ENCODE results near the gene ATP5F1C. TPM values are rescaled to one million over a fixed set of nuclear protein-coding genes. Genes with fewer than 3 reads are reported as not detected.
"Not testable (repeated sequence)": the region's sequence is repeated elsewhere in the genome, so short reads cannot be mapped to it uniquely, and the experiment has no call there.

The ATP5F1C gene
- total RNA-seq, 4 donors from 2014 or later, result 190 to 380 (median 339) TPM

- 83 to 91% methylated on average over 8 to 10 of the region's 10 CpGs for WGBS, 2 donors
- Histone ChIP-seq H3K27ac (no peak overlapping the region), H3K36me3 (peaks cover 0 to 100% (median 13%) of the 10 kb centered on the region in 3 donors), H3K9me3 (no peaks in the 10 kb centered on the region), H3K4me1 (no peaks in the 10 kb centered on the region), H3K4me3 (no peak overlapping the region), H3K27me3 (no peaks in the 10 kb centered on the region)
- TF ChIP-seq, protein P1, sequence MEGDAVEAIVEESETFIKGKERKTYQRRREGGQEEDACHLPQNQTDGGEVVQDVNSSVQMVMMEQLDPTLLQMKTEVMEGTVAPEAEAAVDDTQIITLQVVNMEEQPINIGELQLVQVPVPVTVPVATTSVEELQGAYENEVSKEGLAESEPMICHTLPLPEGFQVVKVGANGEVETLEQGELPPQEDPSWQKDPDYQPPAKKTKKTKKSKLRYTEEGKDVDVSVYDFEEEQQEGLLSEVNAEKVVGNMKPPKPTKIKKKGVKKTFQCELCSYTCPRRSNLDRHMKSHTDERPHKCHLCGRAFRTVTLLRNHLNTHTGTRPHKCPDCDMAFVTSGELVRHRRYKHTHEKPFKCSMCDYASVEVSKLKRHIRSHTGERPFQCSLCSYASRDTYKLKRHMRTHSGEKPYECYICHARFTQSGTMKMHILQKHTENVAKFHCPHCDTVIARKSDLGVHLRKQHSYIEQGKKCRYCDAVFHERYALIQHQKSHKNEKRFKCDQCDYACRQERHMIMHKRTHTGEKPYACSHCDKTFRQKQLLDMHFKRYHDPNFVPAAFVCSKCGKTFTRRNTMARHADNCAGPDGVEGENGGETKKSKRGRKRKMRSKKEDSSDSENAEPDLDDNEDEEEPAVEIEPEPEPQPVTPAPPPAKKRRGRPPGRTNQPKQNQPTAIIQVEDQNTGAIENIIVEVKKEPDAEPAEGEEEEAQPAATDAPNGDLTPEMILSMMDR (IDR thresholded peaks at IDR 0.05), result no peak
- no peak for TF ChIP-seq POLR2A (IDR thresholded peaks at IDR 0.05)
- no peak for DNase-seq
- intact Hi-C loops (cut with DNase I), result no loop called here
Observed at GRCh38 chr10:7767209-7767608, 20.8 kb upstream of the ATP5F1C start.

DNA sequence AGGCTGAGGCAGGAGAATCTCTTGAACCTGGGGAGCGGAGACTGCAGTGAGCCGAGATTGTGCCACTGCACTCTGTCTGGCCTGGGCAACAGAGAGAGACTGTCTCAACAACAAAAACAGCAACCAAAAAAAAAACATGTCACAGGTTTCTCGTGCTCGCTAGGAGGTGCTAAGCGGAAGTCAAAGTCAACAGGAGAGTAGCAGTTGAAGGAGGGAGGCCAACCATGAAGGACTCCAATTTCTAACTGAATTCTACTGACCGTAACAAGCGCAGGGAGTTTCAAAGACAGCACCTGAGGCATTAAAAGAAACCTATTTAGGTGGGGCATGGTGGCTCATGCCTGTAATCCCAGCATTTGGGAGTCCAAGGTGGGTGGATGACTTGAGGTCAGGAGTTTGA lies 19.6 kb upstream of the ATP5F1C start:
- Histone ChIP-seq H3K36me3 (peaks cover 0 to 100% (median 13%) of the 10 kb centered on the region in 3 donors), H3K4me3 (no peak overlapping the region), H3K4me1 (no peaks in the 10 kb centered on the region), H3K9me3 (no peaks in the 10 kb centered on the region), H3K27me3 (no peaks in the 10 kb centered on the region), H3K27ac (no peak overlapping the region)
- TF ChIP-seq, protein P1 (IDR thresholded peaks at IDR 0.05), result no peak
- TF ChIP-seq POLR2A (IDR thresholded peaks at IDR 0.05), result no peak
- 95 to 99% methylated on average over 7 of the region's 7 CpGs for WGBS, 2 donors
- intact Hi-C loops (cut with DNase I), result no loop called here
- DNase-seq, result no peak

GRCh38 chr10:7773845-7774801 lies 13.9 kb upstream of the ATP5F1C start:
- DNase-seq, result no peak
- intact Hi-C loops (cut with DNase I), result no loop called here
- H3K27ac ChIP-seq, result no peak overlapping the region

DNA sequence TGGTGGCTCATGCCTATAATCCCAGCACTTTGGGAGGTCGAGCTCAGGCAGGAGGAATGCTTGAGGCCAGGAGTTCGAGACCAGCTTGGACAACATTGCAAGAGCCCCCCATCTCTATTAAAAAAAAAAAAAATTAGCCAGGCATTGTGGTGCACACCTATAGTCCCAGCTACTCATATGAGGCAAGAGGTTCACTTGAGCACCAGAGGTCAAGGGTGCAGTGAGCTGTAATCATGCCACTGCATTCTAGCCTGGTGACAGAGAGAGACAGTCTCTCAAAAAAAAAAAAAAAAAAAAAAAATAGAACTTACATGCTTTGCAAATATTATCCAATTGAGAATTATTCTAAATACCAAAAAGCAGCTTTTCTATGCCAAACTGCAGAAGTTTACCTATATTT lies 11.2 kb upstream of the ATP5F1C start:
- intact Hi-C loops (cut with DNase I), result no loop called here
- Histone ChIP-seq H3K9me3 (no peaks in the 10 kb centered on the region), H3K4me3 (no peak overlapping the region), H3K4me1 (no peaks in the 10 kb centered on the region), H3K27ac (no peak overlapping the region), H3K36me3 (peaks cover 8 to 94% (median 27%) of the 10 kb centered on the region in 3 donors), H3K27me3 (no peaks in the 10 kb centered on the region)
- no peak for DNase-seq
- TF ChIP-seq, protein P1 (IDR thresholded peaks at IDR 0.05), result no peak
- TF ChIP-seq POLR2A (IDR thresholded peaks at IDR 0.05), result no peak
- WGBS, 2 donors, result 88 to 92% methylated on average over 2 of the region's 2 CpGs

More at GRCh38 chr10:7773845-7774801, 13.9 kb upstream of the ATP5F1C start:
- TF ChIP-seq, protein P1 (IDR thresholded peaks at IDR 0.05), result no peak
- no peak for TF ChIP-seq POLR2A (IDR thresholded peaks at IDR 0.05)
- Histone ChIP-seq H3K4me3 (no peak overlapping the region), H3K9me3 (no peaks in the 10 kb centered on the region), H3K27me3 (no peaks in the 10 kb centered on the region), H3K4me1 (no peaks in the 10 kb centered on the region), H3K36me3 (peaks cover 8 to 94% (median 27%) of the 10 kb centered on the region in 3 donors)
- 54 to 62% methylated on average over 9 to 10 of the region's 10 CpGs for WGBS, 2 donors

DNA sequence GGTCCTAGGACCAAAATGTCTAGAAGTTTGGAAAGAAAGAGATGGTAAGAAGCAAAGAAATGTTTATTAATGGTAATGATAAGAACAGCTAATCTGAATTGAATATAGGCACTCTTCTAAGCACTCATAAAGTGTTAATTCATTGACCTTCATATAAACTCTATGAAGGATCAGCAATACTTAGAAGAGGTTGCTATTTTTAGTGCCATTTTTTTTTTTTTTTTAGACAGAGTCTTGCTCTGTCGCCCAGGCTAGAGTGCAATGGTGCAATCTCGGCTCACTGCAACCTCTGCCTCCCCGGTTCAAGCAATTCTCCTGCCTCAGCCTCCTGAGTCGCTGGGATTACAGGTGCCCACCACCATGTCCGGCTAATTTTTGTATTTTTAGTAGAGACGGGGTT lies 5.8 kb upstream of the ATP5F1C start:
- H3K36me3 ChIP-seq, result peaks cover 8 to 55% (median 15%) of the 10 kb centered on the region in 3 donors
- WGBS, 2 donors, result 92 to 94% methylated on average over 6 of the region's 6 CpGs
- H3K4me3 ChIP-seq; intact Hi-C loops (cut with DNase I); DNase-seq; H3K27ac ChIP-seq; H3K9me3 ChIP-seq; H3K27me3 ChIP-seq: not testable (repeated sequence)
- H3K4me1 ChIP-seq, result peaks cover 0 to 24% (median 6%) of the 10 kb centered on the region in 3 donors
